Motor neuron (in vitro differentiated cells): ENCODE results near the gene COQ10A. TPM values are rescaled to one million over a fixed set of nuclear protein-coding genes. Genes with fewer than 3 reads are reported as not detected.

Source experiments
- ATAC-seq, 8 experiments: fragments of 200-7000 bp; cut with Tn5 transposase; replicated peaks in 6 of 8; 2 replicates each; pipeline ENCODE4 v1.8.0; 2021; ENCODE audit warnings: mild to moderate bottlenecking in 8 of 8, moderate library complexity in 8 of 8
- H3K27ac ChIP-seq, 2 donors: fragments of 250-450 bp; sonication (Bioruptor Pico); 2 replicates each; pipeline ENCODE4 v1.9.0; 2021; ENCODE audit warnings: antibody characterized with exemption in 2 of 2, mild to moderate bottlenecking in 2 of 2, moderate library complexity in 1 of 2
- H3K4me1 ChIP-seq, 2 donors: fragments of 250-450 bp; sonication (Bioruptor Pico); replicated peaks in 1 of 2; 2 replicates each; pipeline ENCODE4 v1.6.1; 2021; ENCODE audit warnings: antibody characterized with exemption in 2 of 2, mild to moderate bottlenecking in 2 of 2, moderate library complexity in 1 of 2
- H3K4me3 ChIP-seq, 5 donors: fragments of 250-450 bp; sonication (Bioruptor Pico); 2 replicates each; pipeline ENCODE4 v1.9.0; 2021; ENCODE audit warnings: antibody characterized with exemption in 5 of 5, mild to moderate bottlenecking in 5 of 5, moderate library complexity in 4 of 5
- WGBS, 10 experiments: fragments of 450-650 bp; shearing (Covaris generic); methylation state at CpG; one replicate each; pipeline ENCODE4 v1.0.0; 2022; 5-methylcytosine and 5-hydroxymethylcytosine counted together
- in situ Hi-C, 9 experiments: fragments of 400-800 bp; cut with MboI; loops; one replicate each; pipeline ENCODE4 v1.15.0; 2021; ENCODE audit warnings: low sequenced_read_pairs in 9 of 9, low pct_unique_long_range_greater_than_20kb in 2 of 9; ENCODE audit not compliant: unreplicated experiment in 9 of 9
- total RNA-seq, 8 experiments: library from RNA; unstranded; fragments of 300-600 nt; gene quantifications; 2 replicates each; pipeline versions ENCODE4 v1.2.3 to v1.2.4, GENCODE V29; 2022

Gene COQ10A
- total RNA-seq, 8 experiments from 2014 or later, result 6.8 to 17.4 (median 14.3) TPM

DNA sequence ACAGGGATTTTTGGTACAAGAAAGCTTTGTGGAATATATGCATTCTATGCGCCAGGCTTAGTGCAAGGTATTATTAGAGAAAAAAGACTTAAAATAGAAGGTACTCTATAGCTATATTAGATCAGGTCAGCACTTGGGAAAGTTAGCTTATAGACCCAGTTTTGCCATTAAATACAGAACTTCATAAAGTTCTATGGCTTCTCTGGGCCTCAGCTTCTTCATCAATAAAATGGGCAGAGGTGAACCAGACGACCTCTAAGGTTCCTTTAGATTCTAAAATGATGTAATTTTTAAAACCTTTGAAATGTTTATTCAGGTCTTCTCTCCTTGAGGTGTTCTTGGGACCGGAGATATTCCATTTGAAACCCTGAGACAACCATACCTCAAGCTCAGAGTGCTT is 42.0 kb downstream of the COQ10A start:
- H3K4me3 ChIP-seq, result no peak overlapping the region
- no peak overlapping the region for H3K27ac ChIP-seq
- no peaks in the 10 kb centered on the region for H3K4me1 ChIP-seq
- no peak for ATAC-seq
- WGBS, 10 experiments, result 70 to 100% (median 92%) methylated on average over 2 to 3 of the region's 3 CpGs
- in situ Hi-C loops, result no loop called here

DNA sequence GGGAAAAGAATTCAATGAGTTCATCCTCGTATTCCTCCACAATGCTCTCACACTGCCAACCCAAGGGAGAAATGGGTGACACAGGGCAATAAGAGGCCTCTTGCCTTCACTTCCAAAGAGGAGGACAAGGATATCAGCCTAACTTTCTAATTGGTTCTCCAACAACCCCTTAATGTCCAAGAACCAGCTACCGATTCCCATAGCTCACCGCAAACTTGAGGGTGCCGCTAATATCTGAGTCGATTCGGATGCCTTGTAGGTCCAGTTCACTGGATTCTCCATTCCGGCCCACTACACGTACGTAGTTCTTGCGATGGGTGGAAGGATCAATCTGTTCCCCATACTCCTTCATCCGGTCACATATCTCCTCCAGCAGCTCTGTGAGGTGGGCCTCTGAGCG is 44.3 kb downstream of the COQ10A start:
- WGBS, 10 experiments, result 50 to 100% (median 94%) methylated on average over 1 to 11 of the region's 12 CpGs; no CpG with 5 or more reads in 1 of the 10 experiments
- no peak for ATAC-seq
- in situ Hi-C loops, result no loop called here
- peaks cover 0 to 8% of the 10 kb centered on the region in 2 donors for H3K4me1 ChIP-seq
- H3K27ac ChIP-seq, result no peak overlapping the region
- H3K4me3 ChIP-seq, result no peak overlapping the region

DNA sequence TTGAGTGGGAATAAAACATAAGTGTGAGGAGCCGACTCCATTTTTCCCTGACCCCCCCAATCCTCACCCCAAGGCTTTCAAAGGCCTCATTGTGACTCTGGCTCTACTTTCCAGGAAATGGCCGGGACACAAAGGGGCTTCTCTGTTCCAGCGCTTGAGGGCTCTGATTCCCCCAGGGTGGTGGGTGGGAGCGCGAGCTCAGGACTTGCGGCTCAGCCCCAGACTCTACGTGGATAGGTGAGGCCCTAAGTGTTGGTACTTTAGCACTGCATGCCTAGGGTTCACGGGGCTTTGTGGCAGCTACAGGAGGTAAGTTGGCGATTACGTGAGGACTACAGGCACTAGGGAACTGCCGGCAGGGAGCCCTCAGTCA is 48.5 kb downstream of the COQ10A start:
- in situ Hi-C loops, result no loop called here
- peak overlapping the region; percentile 94 for H3K27ac ChIP-seq
- peak overlapping the region; percentile 71 to 94 (median 79) for H3K4me3 ChIP-seq
- WGBS, 10 experiments, result 0% methylated on average over 1 to 7 of the region's 11 CpGs; no CpG with 5 or more reads in 6 of the 10 experiments
- peak in 2 of 8 experiments; percentile 3 to 6 for ATAC-seq
- peaks cover 9 to 15% of the 10 kb centered on the region in 2 donors for H3K4me1 ChIP-seq

DNA sequence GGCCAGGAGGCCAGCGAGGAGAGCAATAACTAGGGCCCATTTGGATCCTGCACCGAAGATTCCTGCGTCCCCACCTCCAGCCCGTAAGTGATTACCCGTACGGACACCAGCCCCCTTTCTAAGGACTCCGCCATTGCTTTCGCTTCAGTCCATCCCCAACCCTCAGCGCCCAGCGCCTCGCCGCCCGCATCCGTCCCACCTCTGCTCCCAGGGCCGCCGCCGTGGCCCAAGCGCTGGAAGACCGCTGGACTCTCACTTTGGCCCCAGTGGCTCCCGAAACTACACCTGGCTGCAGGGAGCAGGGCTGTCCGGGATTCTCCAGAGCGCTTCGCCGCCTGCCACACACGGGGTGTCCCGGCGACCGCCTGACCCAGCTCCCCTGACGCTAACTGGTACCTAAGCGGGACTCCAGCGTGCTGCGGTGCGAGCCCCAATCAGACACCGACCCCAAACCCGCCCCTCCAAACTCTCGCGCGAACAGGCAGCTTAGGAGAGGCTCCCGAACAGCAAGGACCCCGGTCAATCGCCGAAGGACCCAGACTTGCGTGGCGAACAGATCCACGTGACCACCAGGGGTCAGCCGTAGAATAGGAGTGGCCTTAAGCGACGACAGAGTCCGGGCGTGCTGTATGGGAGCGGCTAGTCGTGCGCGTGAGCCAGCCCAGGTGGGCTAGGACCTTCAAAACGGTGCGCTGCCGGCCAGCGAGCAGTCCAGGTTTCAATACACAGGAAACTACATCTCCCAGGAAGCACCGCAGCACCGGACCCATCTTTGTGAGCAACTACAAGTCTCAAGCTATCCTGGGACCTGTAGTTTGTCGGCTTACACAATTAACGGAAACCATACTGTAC is 49.1 kb downstream of the COQ10A start, which contains the start of gene CNPY2:
Gene CNPY2 (minus strand): TSS at position 367 of the 852 bp plus-strand sequence. CDS start 771 bp downstream, outside the sequence.
- peak within 1 kb of the TSS; percentile 71 to 94 (median 79) for H3K4me3 ChIP-seq
- H3K4me1 ChIP-seq, result peaks cover 9 to 15% of the 10 kb centered on the region in 2 donors
- in situ Hi-C loops, result no loop called here
- WGBS, 10 experiments, result 0 to 3% (median 0%) methylated on average over 1 to 12 of the region's 62 CpGs; no CpG with 5 or more reads in 2 of the 10 experiments
- H3K27ac ChIP-seq, result peak within 1 kb of the TSS; percentile 94
- ATAC-seq, result peak; percentile 90 to 96 (median 94)

DNA sequence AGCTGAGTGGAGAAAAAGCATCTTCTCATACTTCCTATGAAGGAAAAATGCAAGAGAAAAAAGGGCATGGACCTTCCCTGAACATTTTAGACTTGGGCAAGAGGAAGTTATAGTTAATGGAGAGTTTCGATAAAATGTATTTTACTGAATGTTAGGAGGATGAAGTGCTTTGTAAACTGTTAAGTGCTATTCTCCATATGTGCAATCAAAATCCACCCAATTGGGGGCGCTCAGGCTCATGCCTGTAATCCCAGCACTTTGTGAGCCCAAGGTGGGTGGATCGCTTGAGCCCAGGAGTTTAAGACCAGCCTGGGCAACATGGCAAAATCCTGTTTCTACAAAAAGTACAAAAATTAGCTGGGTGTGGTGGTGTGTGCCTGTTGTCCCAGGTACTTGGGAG is 50.9 kb downstream of the COQ10A start:
- Histone ChIP-seq H3K4me3 (no peak overlapping the region), H3K27ac (no peak overlapping the region), H3K4me1 (peaks cover 9 to 15% of the 10 kb centered on the region in 2 donors)
- no peak for ATAC-seq
- in situ Hi-C loops, result no loop called here
- 75 to 100% (median 92%) methylated on average over 1 to 3 of the region's 3 CpGs; no CpG with 5 or more reads in 1 of the 10 experiments for WGBS, 10 experiments

Other genes starting within 250 kb of the COQ10A start
- 1 to 10 TPM; 1.4 to 8.6 (median 6.4) TPM for gene IKZF4, start 245.9 kb upstream of the COQ10A start, total RNA-seq
- 1,000 to 10,000 TPM in 1 of 8 experiments, 100 to 1,000 TPM in 7; 282 to 1,536 (median 616) TPM for gene RPS26, start 225.0 kb upstream of the COQ10A start, total RNA-seq
- gene ERBB3, start 186.8 kb upstream of the COQ10A start, total RNA-seq, result 1 to 10 TPM in 7 of 8 experiments, under 1 TPM in 1; 0.63 to 7.2 (median 2.1) TPM
- gene PA2G4, start 162.4 kb upstream of the COQ10A start, total RNA-seq, result 100 to 1,000 TPM in 4 of 8 experiments, 10 to 100 TPM in 4; 60.8 to 254 (median 99.3) TPM
- gene RPL41, start 150.3 kb upstream of the COQ10A start, total RNA-seq, result 1,000 to 10,000 TPM; 2,948 to 7,132 (median 5,415) TPM
- 10 to 100 TPM in 3 of 8 experiments, 1 to 10 TPM in 5; 5.8 to 11.7 (median 8.0) TPM for gene ZC3H10, start 148.7 kb upstream of the COQ10A start, total RNA-seq
- 10 to 100 TPM; 13.4 to 54.6 (median 44.2) TPM for gene ESYT1, start 138.7 kb upstream of the COQ10A start, total RNA-seq
- 100 to 1,000 TPM in 5 of 8 experiments, 10 to 100 TPM in 3; 61.3 to 217 (median 142) TPM for gene MYL6B, start 114.4 kb upstream of the COQ10A start, total RNA-seq
- 1,000 to 10,000 TPM; 1,063 to 2,469 (median 1,244) TPM for gene MYL6, start 108.6 kb upstream of the COQ10A start, total RNA-seq
- 100 to 1,000 TPM in 1 of 8 experiments, 10 to 100 TPM in 7; 18.1 to 110 (median 77.9) TPM for gene SMARCC2, start 77.5 kb upstream of the COQ10A start, total RNA-seq
- 10 to 100 TPM; 28.9 to 62.1 (median 41.7) TPM for gene RNF41, start 45.0 kb upstream of the COQ10A start, total RNA-seq
- 10 to 100 TPM; 22.1 to 61.7 (median 51.1) TPM for gene NABP2, start 42.6 kb upstream of the COQ10A start, total RNA-seq
- gene SLC39A5, start 36.9 kb upstream of the COQ10A start, total RNA-seq, result 1 to 10 TPM in 3 of 8 experiments, under 1 TPM in 3, not detected in 2; 0.49 to 2.6 (median 1.1) TPM
- 10 to 100 TPM in 6 of 8 experiments, 1 to 10 TPM in 2; 5.3 to 30.7 (median 12.0) TPM for gene ANKRD52, start 8.6 kb upstream of the COQ10A start, total RNA-seq
- gene CS, start 33.4 kb downstream of the COQ10A start, total RNA-seq, result 100 to 1,000 TPM in 5 of 8 experiments, 10 to 100 TPM in 3; 66.8 to 208 (median 106) TPM
- gene CNPY2, start 49.0 kb downstream of the COQ10A start, total RNA-seq, result 100 to 1,000 TPM; 102 to 231 (median 141) TPM
- gene PAN2, start 67.1 kb downstream of the COQ10A start, total RNA-seq, result 10 to 100 TPM; 20.3 to 97.3 (median 30.4) TPM
- gene IL23A, start 71.9 kb downstream of the COQ10A start, total RNA-seq, result 1 to 10 TPM in 4 of 8 experiments, under 1 TPM in 4; 0.28 to 3.8 (median 1.1) TPM
- 100 to 1,000 TPM in 3 of 8 experiments, 10 to 100 TPM in 5; 26.5 to 458 (median 72.4) TPM for gene STAT2, start 93.2 kb downstream of the COQ10A start, total RNA-seq
- gene APOF, start 95.9 kb downstream of the COQ10A start, total RNA-seq, result under 1 TPM in 7 of 8 experiments, not detected in 1; 0.14 to 0.76 (median 0.36) TPM
- 10 to 100 TPM in 7 of 8 experiments, 1 to 10 TPM in 1; 3.4 to 62.8 (median 19.2) TPM for gene TIMELESS, start 182.5 kb downstream of the COQ10A start, total RNA-seq
- 1 to 10 TPM in 3 of 8 experiments, under 1 TPM in 5; 0.16 to 2.7 (median 0.44) TPM for gene MIP, start 187.7 kb downstream of the COQ10A start, total RNA-seq
- gene SPRYD4, start 201.6 kb downstream of the COQ10A start, total RNA-seq, result 1 to 10 TPM; 1.3 to 8.5 (median 2.2) TPM
- gene GLS2, start 221.2 kb downstream of the COQ10A start, total RNA-seq, result 1 to 10 TPM in 6 of 8 experiments, under 1 TPM in 2; 0.46 to 4.3 (median 2.8) TPM